ENCODE measurements around the gene AMOTL1. TPM values are rescaled to one million over a fixed set of nuclear protein-coding genes. Genes with fewer than 3 reads are reported as not detected.

AMOTL1 gene
- total and polyA plus RNA-seq, 3 experiments from 2014 or later = 0.12 to 0.78 (median 0.50) TPM

GRCh38 chr11:94728966-94729751 lies 39.0 kb upstream of the AMOTL1 start:
- POLR2A ChIA-PET = no interaction called here
- Histone ChIP-seq H3K4me1 (ENCODE audit: insufficient read depth, low read length) (no peaks in the 10 kb centered on the region), H3K27ac (ENCODE audit: low read depth, low read length) (no peak overlapping the region), H3K36me3 (ENCODE audit: insufficient read depth, low read length) (no peaks in the 10 kb centered on the region), H3K27me3 (ENCODE audit: insufficient read depth, low read length, poor library complexity, severe bottlenecking) (no peaks in the 10 kb centered on the region), H3K9me3 (ENCODE audit: low read length) (no peaks in the 10 kb centered on the region), H3K4me3 (ENCODE audit: low read length) (no peak overlapping the region)
- peaks cover 6 to 9% of the 10 kb centered on the region in 2 donors for H3K27me3 Mint-ChIP-seq
- DNase-seq = no peak
- no peak overlapping the region for H3K27ac Mint-ChIP-seq
- no peaks in the 10 kb centered on the region for H3K9me3 Mint-ChIP-seq
- CTCF ChIA-PET = no interaction called here
- H3K36me3 Mint-ChIP-seq = no peaks in the 10 kb centered on the region
- no peak overlapping the region for H3K4me3 Mint-ChIP-seq
- H3K4me1 Mint-ChIP-seq = no peaks in the 10 kb centered on the region

- ChIA-PET POLR2A (no interaction called here), CTCF (no interaction called here)
- Mint-ChIP-seq H3K36me3 (no peaks in the 10 kb centered on the region), H3K27ac (no peak overlapping the region), H3K4me3 (no peak overlapping the region), H3K27me3 (peaks cover 6 to 8% of the 10 kb centered on the region in 2 donors), H3K9me3 (no peaks in the 10 kb centered on the region), H3K4me1 (no peaks in the 10 kb centered on the region)
- Histone ChIP-seq H3K36me3 (ENCODE audit: insufficient read depth, low read length) (no peaks in the 10 kb centered on the region), H3K4me3 (ENCODE audit: low read length) (no peak overlapping the region), H3K27me3 (ENCODE audit: insufficient read depth, low read length, poor library complexity, severe bottlenecking) (no peaks in the 10 kb centered on the region), H3K27ac (ENCODE audit: low read depth, low read length) (no peak overlapping the region), H3K9me3 (ENCODE audit: low read length) (no peaks in the 10 kb centered on the region), H3K4me1 (ENCODE audit: insufficient read depth, low read length) (no peaks in the 10 kb centered on the region)
- no peak for DNase-seq
These were observed 38.0 kb upstream of the AMOTL1 start for GRCh38 chr11:94730153-94730552.

- no peak overlapping the region for H3K4me3 ChIP-seq (ENCODE audit: low read length)
- H3K4me1 ChIP-seq (ENCODE audit: insufficient read depth, low read length) = no peaks in the 10 kb centered on the region
- ChIA-PET CTCF (no interaction called here), POLR2A (no interaction called here)
- no peaks in the 10 kb centered on the region for H3K9me3 Mint-ChIP-seq
- DNase-seq = no peak
- H3K36me3 Mint-ChIP-seq = no peaks in the 10 kb centered on the region
- no peaks in the 10 kb centered on the region for H3K4me1 Mint-ChIP-seq
- H3K4me3 Mint-ChIP-seq = no peak overlapping the region
- H3K27ac ChIP-seq (ENCODE audit: low read depth, low read length) = no peak overlapping the region
- H3K27ac Mint-ChIP-seq = no peak overlapping the region
- peaks cover 4 to 10% of the 10 kb centered on the region in 2 donors for H3K27me3 Mint-ChIP-seq
- H3K27me3 ChIP-seq (ENCODE audit: insufficient read depth, low read length, poor library complexity, severe bottlenecking) = no peaks in the 10 kb centered on the region
- no peaks in the 10 kb centered on the region for H3K9me3 ChIP-seq (ENCODE audit: low read length)
- no peaks in the 10 kb centered on the region for H3K36me3 ChIP-seq (ENCODE audit: insufficient read depth, low read length)
These were observed 36.1 kb upstream of the AMOTL1 start for GRCh38 chr11:94731880-94732601.

- Mint-ChIP-seq H3K27ac (no peak overlapping the region), H3K36me3 (no peaks in the 10 kb centered on the region), H3K4me1 (no peaks in the 10 kb centered on the region), H3K27me3 (peaks cover 4 to 10% of the 10 kb centered on the region in 2 donors), H3K9me3 (no peaks in the 10 kb centered on the region), H3K4me3 (no peak overlapping the region)
- no peaks in the 10 kb centered on the region for H3K4me1 ChIP-seq (ENCODE audit: insufficient read depth, low read length)
- no peaks in the 10 kb centered on the region for H3K9me3 ChIP-seq (ENCODE audit: low read length)
- DNase-seq = no peak
- no peaks in the 10 kb centered on the region for H3K36me3 ChIP-seq (ENCODE audit: insufficient read depth, low read length)
- ChIA-PET CTCF (no interaction called here), POLR2A (no interaction called here)
- no peak overlapping the region for H3K4me3 ChIP-seq (ENCODE audit: low read length)
- H3K27ac ChIP-seq (ENCODE audit: low read depth, low read length) = no peak overlapping the region
- no peaks in the 10 kb centered on the region for H3K27me3 ChIP-seq (ENCODE audit: insufficient read depth, low read length, poor library complexity, severe bottlenecking)
These were observed 35.4 kb upstream of the AMOTL1 start for GRCh38 chr11:94732617-94733281.

GRCh38 chr11:94734563-94735275 lies 33.4 kb upstream of the AMOTL1 start:
- Mint-ChIP-seq H3K27me3 (peaks cover 4 to 10% of the 10 kb centered on the region in 2 donors), H3K9me3 (no peaks in the 10 kb centered on the region), H3K4me1 (no peaks in the 10 kb centered on the region), H3K36me3 (no peaks in the 10 kb centered on the region), H3K4me3 (no peak overlapping the region), H3K27ac (no peak overlapping the region)
- POLR2A ChIA-PET = no interaction called here
- no peak overlapping the region for H3K4me3 ChIP-seq (ENCODE audit: low read length)
- no peaks in the 10 kb centered on the region for H3K36me3 ChIP-seq (ENCODE audit: insufficient read depth, low read length)
- peaks cover 4% of the 10 kb centered on the region for H3K27me3 ChIP-seq (ENCODE audit: insufficient read depth, low read length, poor library complexity, severe bottlenecking)
- no peak for DNase-seq
- no peak overlapping the region for H3K27ac ChIP-seq (ENCODE audit: low read depth, low read length)
- no peaks in the 10 kb centered on the region for H3K9me3 ChIP-seq (ENCODE audit: low read length)
- no peaks in the 10 kb centered on the region for H3K4me1 ChIP-seq (ENCODE audit: insufficient read depth, low read length)
- CTCF ChIA-PET = no interaction called here

- Mint-ChIP-seq H3K4me1 (peaks cover 2 to 3% (median 3%) of the 10 kb centered on the region in 3 donors), H3K27ac (no peak overlapping the region), H3K4me3 (no peak overlapping the region), H3K36me3 (no peaks in the 10 kb centered on the region), H3K27me3 (peaks cover 4 to 13% of the 10 kb centered on the region in 2 donors), H3K9me3 (no peaks in the 10 kb centered on the region)
- Histone ChIP-seq H3K27ac (ENCODE audit: low read depth, low read length) (no peak overlapping the region), H3K4me1 (ENCODE audit: insufficient read depth, low read length) (no peaks in the 10 kb centered on the region), H3K36me3 (ENCODE audit: insufficient read depth, low read length) (no peaks in the 10 kb centered on the region), H3K9me3 (ENCODE audit: low read length) (no peaks in the 10 kb centered on the region), H3K27me3 (ENCODE audit: insufficient read depth, low read length, poor library complexity, severe bottlenecking) (peaks cover 8% of the 10 kb centered on the region), H3K4me3 (ENCODE audit: low read length) (no peak overlapping the region)
- no peak for DNase-seq
- CTCF ChIA-PET = no interaction called here
- POLR2A ChIA-PET = no interaction called here
These were observed 32.2 kb upstream of the AMOTL1 start for GRCh38 chr11:94735907-94736306.

DNA sequence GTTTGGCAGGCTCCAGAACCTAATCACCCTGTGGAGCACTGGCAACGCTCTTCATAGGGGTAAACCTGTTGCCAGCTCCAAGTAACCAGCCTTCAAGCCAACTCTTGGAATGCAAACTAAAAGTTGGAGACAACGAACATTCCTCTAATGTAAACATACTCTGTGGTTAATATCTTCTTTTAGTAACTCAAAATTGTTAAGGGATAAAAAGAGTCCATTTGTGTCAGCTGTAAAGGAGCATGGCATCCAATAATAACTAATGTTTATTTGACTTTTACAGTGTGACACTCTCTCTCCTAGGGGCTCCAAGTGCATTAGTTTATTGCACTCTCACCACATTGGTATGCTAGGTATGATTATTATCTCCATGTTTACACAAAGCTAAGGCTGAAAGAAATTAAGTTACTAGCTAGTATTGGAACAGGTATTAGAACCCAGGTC lies 31.0 kb upstream of the AMOTL1 start:
- Mint-ChIP-seq H3K9me3 (no peaks in the 10 kb centered on the region), H3K36me3 (no peaks in the 10 kb centered on the region), H3K27ac (no peak overlapping the region), H3K4me1 (peaks cover 13 to 15% (median 15%) of the 10 kb centered on the region in 3 donors), H3K4me3 (no peak overlapping the region), H3K27me3 (peaks cover 8 to 26% of the 10 kb centered on the region in 2 donors)
- H3K27ac ChIP-seq (ENCODE audit: low read depth, low read length) = no peak overlapping the region
- no peak for DNase-seq
- peaks cover 8% of the 10 kb centered on the region for H3K27me3 ChIP-seq (ENCODE audit: insufficient read depth, low read length, poor library complexity, severe bottlenecking)
- no peak overlapping the region for H3K4me3 ChIP-seq (ENCODE audit: low read length)
- H3K36me3 ChIP-seq (ENCODE audit: insufficient read depth, low read length) = no peaks in the 10 kb centered on the region
- no peaks in the 10 kb centered on the region for H3K9me3 ChIP-seq (ENCODE audit: low read length)
- POLR2A ChIA-PET = no interaction called here
- CTCF ChIA-PET = no interaction called here
- no peaks in the 10 kb centered on the region for H3K4me1 ChIP-seq (ENCODE audit: insufficient read depth, low read length)

- H3K4me3 Mint-ChIP-seq = no peak overlapping the region
- CTCF ChIA-PET = no interaction called here
- H3K4me1 Mint-ChIP-seq = peaks cover 13 to 15% (median 15%) of the 10 kb centered on the region in 3 donors
These were observed 29.4 kb upstream of the AMOTL1 start for GRCh38 chr11:94738746-94739145.

More at GRCh38 chr11:94738746-94739145, 29.4 kb upstream of the AMOTL1 start:
- no peak for DNase-seq
- Histone ChIP-seq H3K4me1 (ENCODE audit: insufficient read depth, low read length) (no peaks in the 10 kb centered on the region), H3K36me3 (ENCODE audit: insufficient read depth, low read length) (no peaks in the 10 kb centered on the region), H3K27me3 (ENCODE audit: insufficient read depth, low read length, poor library complexity, severe bottlenecking) (peaks cover 8% of the 10 kb centered on the region), H3K27ac (ENCODE audit: low read depth, low read length) (no peak overlapping the region), H3K4me3 (ENCODE audit: low read length) (no peak overlapping the region), H3K9me3 (ENCODE audit: low read length) (no peaks in the 10 kb centered on the region)
- no peaks in the 10 kb centered on the region for H3K36me3 Mint-ChIP-seq
- peaks cover 22 to 35% of the 10 kb centered on the region in 2 donors for H3K27me3 Mint-ChIP-seq
- H3K27ac Mint-ChIP-seq = no peak overlapping the region
- POLR2A ChIA-PET = no interaction called here
- no peaks in the 10 kb centered on the region for H3K9me3 Mint-ChIP-seq
